ENCODE data around the gene KCNQ2.

The KCNQ2 gene

GRCh38 chr20:63434599-63435378 is 37.7 kb downstream of the KCNQ2 start:
- Mint-ChIP-seq H3K4me1 (peaks cover 27% of the 10 kb centered on the region), H3K27me3 (peaks cover 41% of the 10 kb centered on the region), H3K4me3 (peak overlapping the region; percentile 71 to 75), H3K9me3 (no peaks in the 10 kb centered on the region), H3K27ac (peak overlapping the region; percentile 71 to 86)
- DNase-seq, result peak; percentile 81 to 86
- ATAC-seq, result peak; percentile 75

GRCh38 chr20:63433756-63434531 is 38.5 kb downstream of the KCNQ2 start:
- peak; percentile 29 for ATAC-seq
- Mint-ChIP-seq H3K4me3 (peak overlapping the region; percentile 71 to 75), H3K9me3 (no peaks in the 10 kb centered on the region), H3K27me3 (peaks cover 32% of the 10 kb centered on the region), H3K27ac (no peak overlapping the region), H3K4me1 (peaks cover 27% of the 10 kb centered on the region)
- no peak for DNase-seq

DNA sequence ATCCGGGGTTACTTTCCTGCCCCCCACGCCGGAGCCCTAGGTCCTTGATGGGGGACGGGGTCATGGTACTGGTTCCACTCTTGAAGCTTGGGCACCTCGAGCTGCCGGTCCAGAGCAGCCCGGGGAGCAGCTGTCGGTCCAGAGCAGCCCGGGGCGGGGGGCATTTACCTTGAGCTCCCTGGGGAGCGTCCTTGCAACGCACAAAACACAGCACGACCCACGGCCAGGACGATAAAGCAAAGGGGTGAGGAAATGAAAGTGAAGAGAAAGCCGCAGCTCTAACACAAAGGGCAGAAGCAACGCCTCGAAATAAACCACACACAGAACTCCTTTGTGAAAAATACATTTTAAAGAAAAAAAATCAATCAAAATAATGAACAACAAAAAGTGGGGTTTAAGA is 39.1 kb downstream of the KCNQ2 start:
- no peak for DNase-seq
- Mint-ChIP-seq H3K27ac (peak overlapping the region in 1 of 2 donors; percentile 63), H3K4me1 (peaks cover 27% of the 10 kb centered on the region), H3K4me3 (no peak overlapping the region), H3K9me3 (no peaks in the 10 kb centered on the region), H3K27me3 (peaks cover 26% of the 10 kb centered on the region)
- no peak for ATAC-seq

DNA sequence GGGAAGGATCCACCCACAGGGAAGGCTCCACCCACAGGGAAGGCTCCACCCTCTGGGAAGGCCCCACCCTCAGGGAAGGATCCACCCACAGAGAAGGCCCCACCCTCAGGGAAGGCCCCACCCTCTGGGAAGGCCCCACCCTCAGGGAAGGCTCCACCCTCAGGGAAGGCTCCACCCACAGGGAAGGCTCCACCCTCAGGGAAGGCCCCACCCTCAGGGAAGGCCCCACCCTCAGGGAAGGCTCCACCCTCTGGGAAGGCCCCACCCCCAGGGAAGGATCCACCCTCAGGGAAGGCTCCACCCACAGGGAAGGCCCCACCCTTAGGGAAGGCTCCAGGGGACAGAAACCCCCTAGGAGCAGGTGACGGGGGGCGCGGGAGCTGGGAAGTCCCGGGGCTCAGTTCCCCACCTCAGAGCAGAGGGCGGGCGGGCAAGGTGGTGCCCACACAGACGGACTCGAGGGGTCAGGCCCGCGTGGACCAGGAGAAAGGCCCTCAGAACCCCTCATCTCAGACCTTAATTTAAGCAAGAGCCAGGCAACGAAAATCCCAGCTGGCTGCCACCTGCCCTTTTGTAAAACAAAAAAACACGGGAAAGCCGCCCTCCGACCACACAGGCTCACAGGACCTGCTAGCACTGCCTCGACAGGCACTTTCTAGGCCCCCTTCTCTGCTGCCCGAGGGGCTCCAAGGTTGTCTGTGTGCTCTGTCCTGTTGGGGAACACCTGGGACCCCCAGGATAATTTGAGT is 39.7 kb downstream of the KCNQ2 start:
- no peak overlapping the region for H3K4me3 Mint-ChIP-seq
- DNase-seq (no peak), ATAC-seq (no peak)
- no peaks in the 10 kb centered on the region for H3K9me3 Mint-ChIP-seq
- H3K27me3 Mint-ChIP-seq, result peaks cover 25% of the 10 kb centered on the region
- no peak overlapping the region for H3K27ac Mint-ChIP-seq
- H3K4me1 Mint-ChIP-seq, result peaks cover 27% of the 10 kb centered on the region

DNA sequence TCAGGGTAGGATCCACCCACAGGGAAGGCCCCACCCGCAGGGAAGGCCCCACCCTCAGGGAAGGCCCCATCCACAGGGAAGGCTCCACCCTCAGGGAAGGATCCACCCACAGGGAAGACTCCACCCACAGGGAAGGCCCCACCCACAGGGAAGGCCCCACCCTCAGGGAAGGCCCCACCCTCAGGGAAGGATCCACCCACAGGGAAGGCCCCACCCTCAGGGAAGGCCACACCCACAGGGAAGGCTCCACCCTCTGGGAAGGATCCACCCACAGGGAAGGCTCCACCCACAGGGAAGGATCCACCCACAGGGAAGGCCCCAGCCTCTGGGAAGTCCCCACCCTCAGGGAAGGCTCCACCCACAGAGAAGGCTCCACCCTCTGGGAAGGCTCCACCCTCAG is 40.5 kb downstream of the KCNQ2 start:
- no peak overlapping the region for H3K27ac Mint-ChIP-seq
- H3K9me3 Mint-ChIP-seq, result no peaks in the 10 kb centered on the region
- ATAC-seq (no peak), DNase-seq (no peak)
- peaks cover 27% of the 10 kb centered on the region for H3K4me1 Mint-ChIP-seq
- peaks cover 17% of the 10 kb centered on the region for H3K27me3 Mint-ChIP-seq
- H3K4me3 Mint-ChIP-seq, result no peak overlapping the region

- no peaks in the 10 kb centered on the region for H3K9me3 Mint-ChIP-seq
- H3K4me3 Mint-ChIP-seq, result no peak overlapping the region
- H3K27ac Mint-ChIP-seq, result peak overlapping the region in 1 of 2 donors; percentile 75
- peaks cover 15% of the 10 kb centered on the region for H3K27me3 Mint-ChIP-seq
- peaks cover 27% of the 10 kb centered on the region for H3K4me1 Mint-ChIP-seq
- DNase-seq (no peak), ATAC-seq (peak; percentile 22)
Observed at GRCh38 chr20:63430891-63431290, 41.6 kb downstream of the KCNQ2 start.

- H3K4me1 Mint-ChIP-seq, result peaks cover 21% of the 10 kb centered on the region
- DNase-seq, result no peak
- peaks cover 6% of the 10 kb centered on the region for H3K27me3 Mint-ChIP-seq
- H3K4me3 Mint-ChIP-seq, result no peak overlapping the region
- ATAC-seq, result no peak
- no peak overlapping the region for H3K27ac Mint-ChIP-seq
- no peaks in the 10 kb centered on the region for H3K9me3 Mint-ChIP-seq
Observed at GRCh38 chr20:63429992-63430391, 42.5 kb downstream of the KCNQ2 start.

DNA sequence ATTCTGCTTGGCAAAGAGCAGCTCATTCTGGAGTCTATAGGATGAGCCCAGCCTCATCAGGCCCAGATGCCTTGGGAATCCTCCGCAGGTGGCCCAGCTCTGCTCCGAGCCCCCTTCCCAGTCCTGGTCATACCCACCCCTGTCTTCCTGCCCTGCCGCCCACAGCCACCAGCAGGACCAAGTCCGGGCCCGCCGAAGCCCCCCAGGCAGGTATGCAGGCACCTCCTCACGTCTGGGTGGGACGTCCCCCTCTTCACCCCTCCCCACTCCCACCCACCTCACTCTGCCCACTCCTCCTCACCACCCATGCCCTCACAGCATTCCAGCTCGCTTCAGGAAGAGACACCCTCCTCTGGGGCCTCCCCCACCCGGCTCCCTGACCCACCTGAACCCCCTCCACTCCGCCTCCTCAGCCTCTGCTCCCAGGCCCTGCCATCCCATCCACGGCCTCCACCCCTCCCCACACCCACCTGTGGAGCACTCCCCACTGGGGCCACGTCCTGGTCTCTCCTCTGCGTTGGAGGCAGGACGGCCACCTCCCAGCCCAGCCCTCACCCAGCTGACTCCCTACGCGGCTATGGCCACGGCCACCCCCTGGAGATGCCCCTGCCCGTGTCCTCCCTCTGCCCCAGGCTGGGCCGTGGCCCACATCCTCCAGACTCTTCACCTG is 43.4 kb downstream of the KCNQ2 start:
- H3K9me3 Mint-ChIP-seq, result no peaks in the 10 kb centered on the region
- H3K27ac Mint-ChIP-seq, result peak overlapping the region in 1 of 2 donors; percentile 91

GRCh38 chr20:63427724-63428330 is 44.6 kb downstream of the KCNQ2 start:
- no peaks in the 10 kb centered on the region for H3K27me3 Mint-ChIP-seq
- H3K4me1 Mint-ChIP-seq, result no peaks in the 10 kb centered on the region
- peak overlapping the region in 1 of 2 donors; percentile 24 for H3K27ac Mint-ChIP-seq
- ATAC-seq, result no peak
- DNase-seq, result no peak
- no peaks in the 10 kb centered on the region for H3K9me3 Mint-ChIP-seq
- H3K4me3 Mint-ChIP-seq, result no peak overlapping the region

More for the DNA sequence above, 43.4 kb downstream of the KCNQ2 start:
- Mint-ChIP-seq H3K4me3 (no peak overlapping the region), H3K4me1 (peaks cover 11% of the 10 kb centered on the region), H3K27me3 (no peaks in the 10 kb centered on the region)
- DNase-seq (no peak), ATAC-seq (peak; percentile 7)

GRCh38 chr20:63427206-63427605 is 45.2 kb downstream of the KCNQ2 start:
- Mint-ChIP-seq H3K4me1 (no peaks in the 10 kb centered on the region), H3K27me3 (no peaks in the 10 kb centered on the region), H3K9me3 (no peaks in the 10 kb centered on the region), H3K4me3 (no peak overlapping the region), H3K27ac (no peak overlapping the region)
- DNase-seq (no peak), ATAC-seq (no peak)

DNA sequence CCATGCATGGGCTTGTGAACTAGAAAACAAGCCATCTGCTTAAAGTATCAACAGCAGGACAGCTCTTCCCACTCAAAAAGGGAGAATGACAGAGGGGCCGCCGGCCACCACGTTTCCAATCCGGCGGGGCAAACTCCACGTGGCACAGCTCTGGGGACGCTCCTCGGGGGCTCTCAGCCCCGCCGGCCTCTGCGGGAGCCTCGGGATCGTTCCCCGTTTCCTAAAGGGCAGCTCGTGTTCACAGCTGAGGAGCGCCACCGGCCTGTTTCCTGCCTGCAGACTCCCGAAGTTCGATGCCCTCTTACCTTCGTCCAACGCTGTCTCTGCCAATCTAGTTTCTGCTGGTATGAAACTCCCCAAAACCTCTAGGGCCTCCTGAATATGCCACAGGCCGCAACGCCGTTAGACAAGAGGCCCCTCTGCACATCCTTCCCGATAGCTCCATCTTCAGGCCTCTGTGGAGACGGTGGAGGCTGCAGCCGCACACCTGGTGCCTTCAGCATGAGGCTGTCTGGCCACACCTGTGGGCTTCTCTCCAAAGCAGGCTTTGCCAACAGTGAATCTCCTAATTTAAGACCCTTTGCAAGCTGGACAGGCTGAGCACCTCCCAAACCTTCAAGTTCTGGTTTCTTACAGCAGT is 46.5 kb downstream of the KCNQ2 start:
- peak overlapping the region in 1 of 2 donors; percentile 82 for H3K27ac Mint-ChIP-seq
- no peak overlapping the region for H3K4me3 Mint-ChIP-seq
- DNase-seq (no peak), ATAC-seq (no peak)
- no peaks in the 10 kb centered on the region for H3K9me3 Mint-ChIP-seq
- no peaks in the 10 kb centered on the region for H3K27me3 Mint-ChIP-seq
- no peaks in the 10 kb centered on the region for H3K4me1 Mint-ChIP-seq

- no peak overlapping the region for H3K27ac Mint-ChIP-seq
- H3K4me3 Mint-ChIP-seq, result no peak overlapping the region
- H3K4me1 Mint-ChIP-seq, result no peaks in the 10 kb centered on the region
- DNase-seq, result no peak
- ATAC-seq, result no peak
- H3K9me3 Mint-ChIP-seq, result no peaks in the 10 kb centered on the region
- peaks cover 3% of the 10 kb centered on the region for H3K27me3 Mint-ChIP-seq
Observed at GRCh38 chr20:63424613-63425012, 47.8 kb downstream of the KCNQ2 start.

GRCh38 chr20:63423751-63424150 is 48.7 kb downstream of the KCNQ2 start:
- Mint-ChIP-seq H3K4me1 (no peaks in the 10 kb centered on the region), H3K4me3 (no peak overlapping the region), H3K9me3 (no peaks in the 10 kb centered on the region), H3K27me3 (peaks cover 9% of the 10 kb centered on the region), H3K27ac (no peak overlapping the region)
- ATAC-seq (no peak), DNase-seq (no peak)

- peaks cover 19% of the 10 kb centered on the region for H3K27me3 Mint-ChIP-seq
- no peak overlapping the region for H3K4me3 Mint-ChIP-seq
- ATAC-seq, result peak; percentile 11
- H3K27ac Mint-ChIP-seq, result no peak overlapping the region
- H3K4me1 Mint-ChIP-seq, result no peaks in the 10 kb centered on the region
- no peaks in the 10 kb centered on the region for H3K9me3 Mint-ChIP-seq
- DNase-seq, result no peak
Observed at GRCh38 chr20:63422653-63423052, 49.8 kb downstream of the KCNQ2 start.

All from stimulated activated naive CD8-positive, alpha-beta T cell treated with anti-CD3 and anti-CD28 coated beads, Interleukin-15, amount 100 ng/mL, for 72 hours (primary cell).